Inferior parietal cortex (tissue), 1 donor: ENCODE results near the gene GALNT14.
A peak's percentile ranks its signal among the peaks of the same experiment; 100 is the strongest.
"Not testable (repeated sequence)": the region's sequence is repeated elsewhere in the genome, so short reads cannot be mapped to it uniquely, and the experiment has no call there.

Experiments used
- DNase-seq: peaks from one replicate; pipeline ENCODE4 v3.0.0-alpha.2; 2016; ENCODE audit errors: extremely low spot score

The GALNT14 gene

GRCh38 chr2:30948130-30948529, 190.1 kb downstream of the GALNT14 start:
- no peak for DNase-seq

- peak; percentile 14 for DNase-seq
Measured at GRCh38 chr2:30947686-30948085, 190.6 kb downstream of the GALNT14 start.

DNA sequence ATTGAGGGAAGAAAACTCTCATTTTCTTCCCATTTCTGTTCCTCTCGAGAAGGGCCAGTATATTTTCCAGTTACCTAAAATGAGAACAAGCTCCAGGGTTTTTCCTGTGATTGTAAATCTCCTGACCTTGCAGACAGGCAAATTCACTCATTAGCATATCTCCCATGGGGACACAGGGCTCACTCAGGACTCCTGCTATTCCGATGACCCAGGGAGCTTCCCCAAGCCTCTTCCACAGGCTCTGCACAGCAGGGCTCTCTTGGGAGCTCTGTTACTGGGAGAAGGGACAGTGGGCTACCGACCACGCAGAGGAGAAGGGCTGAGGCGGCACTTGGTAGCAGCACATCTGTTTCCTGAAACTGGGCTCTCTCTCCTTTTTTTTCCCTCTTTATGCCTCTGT, 195.8 kb downstream of the GALNT14 start:
- DNase-seq = no peak

- no peak for DNase-seq
Measured at GRCh38 chr2:30940839-30941238, 197.4 kb downstream of the GALNT14 start.

- no peak for DNase-seq
Measured at GRCh38 chr2:30939364-30939763, 198.9 kb downstream of the GALNT14 start.

DNA sequence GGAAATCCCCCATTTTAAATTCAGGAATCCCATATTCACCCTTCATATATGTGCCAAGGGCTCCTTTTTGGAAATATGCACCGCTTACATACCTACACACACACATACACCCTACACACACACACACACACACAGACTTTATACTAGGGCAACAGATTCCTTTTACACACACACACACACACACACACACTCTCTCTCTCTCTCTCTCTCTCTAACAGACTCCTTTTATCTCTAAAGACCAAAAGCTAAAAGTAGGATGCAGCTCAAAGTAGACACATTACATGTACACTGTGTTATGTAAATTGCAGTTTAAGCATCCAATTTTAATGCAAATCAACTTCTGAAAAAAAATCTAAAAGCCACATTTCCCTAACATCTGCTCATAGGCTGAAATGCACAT, 200.0 kb downstream of the GALNT14 start:
- DNase-seq = peak; percentile 29

- DNase-seq = no peak
Measured at GRCh38 chr2:30936977-30937376, 201.3 kb downstream of the GALNT14 start.

GRCh38 chr2:30935795-30936194, 202.4 kb downstream of the GALNT14 start:
- DNase-seq = no peak

- peak; percentile 66 for DNase-seq
Measured at GRCh38 chr2:30934066-30934465, 204.2 kb downstream of the GALNT14 start.

DNA sequence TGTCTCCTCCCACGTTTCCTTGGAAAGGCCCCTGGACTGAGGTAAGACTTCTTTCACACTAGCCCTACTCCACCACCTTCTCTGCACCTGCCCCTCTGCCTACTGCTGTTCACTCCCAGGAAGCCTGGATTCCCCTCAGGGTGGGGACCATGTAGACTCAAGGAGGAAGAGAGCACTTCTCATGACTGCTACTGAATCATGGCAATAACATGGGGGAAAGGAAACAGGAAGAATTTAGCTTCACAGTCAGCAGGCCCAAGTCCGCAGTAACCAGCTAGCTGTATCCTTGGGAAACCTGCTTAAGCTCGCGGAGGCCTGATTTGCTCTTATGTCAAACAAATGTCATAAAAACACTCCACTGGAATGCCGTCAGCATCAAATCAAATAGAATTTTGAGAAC, 204.7 kb downstream of the GALNT14 start:
- peak; percentile 27 for DNase-seq

- no peak for DNase-seq
Measured at GRCh38 chr2:30932870-30933269, 205.4 kb downstream of the GALNT14 start.

GRCh38 chr2:30931841-30932407, 206.3 kb downstream of the GALNT14 start:
- no peak for DNase-seq

GRCh38 chr2:30930716-30931115, 207.5 kb downstream of the GALNT14 start:
- no peak for DNase-seq

DNA sequence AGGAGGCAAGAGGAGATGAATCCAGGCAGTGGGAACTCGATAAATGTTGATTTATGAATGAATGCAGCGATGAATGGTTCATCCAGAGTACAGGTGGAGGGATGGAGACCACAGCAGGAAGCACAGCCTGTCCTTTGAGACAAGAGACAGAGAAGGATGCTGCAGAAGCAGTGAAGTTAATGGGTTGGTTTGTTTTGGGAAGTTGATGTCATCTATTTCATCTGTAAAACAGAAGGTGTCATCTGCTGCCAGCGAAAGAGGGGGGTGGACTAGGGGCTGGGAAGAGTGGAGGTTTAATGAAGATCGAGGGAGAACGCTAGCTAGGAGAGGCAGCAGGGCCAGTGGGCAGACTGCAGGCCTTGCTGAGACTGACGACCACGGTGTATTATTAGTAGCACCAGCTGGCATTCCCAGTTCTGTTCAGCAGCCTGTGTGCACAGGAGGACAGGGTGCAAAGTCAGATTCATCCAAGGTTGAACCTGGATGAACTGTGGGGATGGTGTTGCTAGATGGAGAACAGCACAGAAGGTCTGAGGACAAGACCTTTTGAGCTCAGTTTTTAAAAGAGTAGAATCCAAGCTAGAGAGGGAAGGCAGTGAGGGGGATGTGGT, 210.7 kb downstream of the GALNT14 start:
- DNase-seq = peak; percentile 9

DNA sequence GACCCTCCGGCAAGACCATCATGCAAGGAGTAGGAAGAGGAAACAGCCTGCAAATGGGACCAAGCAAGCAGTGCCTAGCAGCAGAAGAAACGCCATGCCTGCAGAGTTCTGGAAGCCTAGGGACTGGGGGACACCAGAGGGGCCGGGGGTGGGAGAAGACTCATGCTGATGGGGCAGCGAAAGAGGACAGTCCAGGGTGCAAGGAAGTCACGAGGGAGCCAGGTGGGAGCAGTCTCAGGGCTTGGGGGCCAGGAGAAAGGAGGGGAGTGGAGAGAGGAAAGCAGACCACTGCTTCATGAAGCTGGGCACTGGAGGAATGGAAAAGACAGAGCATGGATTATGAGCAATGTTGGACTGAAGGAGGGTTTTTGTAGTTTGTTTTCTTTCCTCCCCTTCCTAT, 211.6 kb downstream of the GALNT14 start:
- DNase-seq = no peak

DNA sequence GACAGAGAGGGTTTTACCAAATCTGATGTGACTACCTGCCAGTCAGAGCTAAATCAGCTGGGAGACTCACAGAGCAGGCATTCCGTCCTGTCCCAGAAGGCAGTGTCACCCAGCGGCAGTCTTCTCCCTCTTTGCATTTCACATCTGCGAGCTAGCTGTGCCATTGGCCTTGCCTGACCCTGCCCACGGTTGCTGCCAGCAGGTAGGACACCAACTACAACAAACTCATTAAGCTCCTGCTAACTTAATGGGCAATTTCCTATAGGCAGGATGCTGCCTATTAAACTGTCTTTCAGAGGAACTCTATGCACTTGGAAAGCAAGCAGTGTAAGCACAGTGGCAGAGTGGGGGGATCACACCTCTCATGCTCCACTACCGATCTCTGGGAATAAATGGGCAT, 214.6 kb downstream of the GALNT14 start:
- DNase-seq = no peak

DNA sequence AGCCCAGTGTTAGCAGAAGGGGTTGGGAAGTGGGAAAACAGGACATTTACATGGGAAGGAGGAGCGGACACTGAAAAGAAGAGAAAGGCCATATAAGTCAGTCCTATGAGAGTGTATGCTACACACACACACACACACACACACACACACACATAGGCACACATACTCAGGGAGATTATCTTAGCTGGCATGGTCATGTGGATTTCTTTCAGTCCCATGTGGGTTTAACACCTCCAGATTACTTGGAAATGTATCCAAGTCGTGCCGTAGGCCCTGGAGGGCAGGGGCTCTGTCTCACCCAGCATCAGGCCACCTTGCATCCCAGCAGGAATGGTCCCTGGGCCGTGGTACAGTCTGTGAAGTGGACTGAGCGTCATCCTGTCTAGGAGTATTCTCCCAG, 217.7 kb downstream of the GALNT14 start:
- no peak for DNase-seq

GRCh38 chr2:30915486-30915885, 222.8 kb downstream of the GALNT14 start:
- no peak for DNase-seq

- no peak for DNase-seq
Measured at GRCh38 chr2:30914456-30914855, 223.8 kb downstream of the GALNT14 start.

GRCh38 chr2:30912056-30912455, 226.2 kb downstream of the GALNT14 start:
- no peak for DNase-seq

DNA sequence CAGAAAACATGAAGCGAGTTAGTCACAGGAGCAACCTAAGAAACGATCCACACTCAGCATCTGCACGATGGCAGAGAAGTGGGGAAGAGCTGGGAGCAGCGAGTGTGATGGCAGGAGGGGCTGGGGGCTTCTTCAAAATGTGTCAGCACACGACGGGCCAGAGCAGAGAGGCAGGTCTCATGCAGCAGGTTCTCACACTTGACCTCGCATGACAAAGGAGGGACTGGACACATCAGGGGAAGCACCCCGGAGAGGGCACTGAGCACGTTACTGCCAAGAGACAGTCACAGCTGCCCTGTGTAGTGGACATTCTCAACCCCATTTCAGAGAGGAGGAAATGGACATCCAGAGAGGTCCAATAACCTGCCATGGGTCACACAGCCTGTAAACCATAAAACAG, 226.9 kb downstream of the GALNT14 start:
- no peak for DNase-seq

DNA sequence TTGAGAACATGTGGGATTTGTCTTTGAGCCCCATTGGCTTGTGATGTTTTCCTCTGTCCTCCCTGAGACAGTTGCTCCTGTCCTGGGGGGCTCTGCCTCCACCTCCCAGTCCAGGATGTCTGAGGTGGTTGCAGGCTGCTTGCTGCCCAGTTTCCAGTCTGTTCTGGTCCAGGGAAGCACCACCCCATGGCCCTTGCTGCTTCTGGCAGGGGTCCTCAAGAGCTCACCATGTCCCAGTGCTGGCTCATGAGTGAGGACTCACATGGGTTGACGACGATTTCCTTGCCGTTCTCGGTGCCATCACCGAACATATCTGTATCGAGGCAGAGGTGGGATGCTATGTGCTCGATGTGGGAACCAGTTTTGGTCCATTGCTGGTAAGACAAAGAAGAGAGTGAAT, 227.6 kb downstream of the GALNT14 start:
- DNase-seq = no peak

GRCh38 chr2:30904437-30904836, 233.8 kb downstream of the GALNT14 start:
- not testable (repeated sequence) for DNase-seq

DNA sequence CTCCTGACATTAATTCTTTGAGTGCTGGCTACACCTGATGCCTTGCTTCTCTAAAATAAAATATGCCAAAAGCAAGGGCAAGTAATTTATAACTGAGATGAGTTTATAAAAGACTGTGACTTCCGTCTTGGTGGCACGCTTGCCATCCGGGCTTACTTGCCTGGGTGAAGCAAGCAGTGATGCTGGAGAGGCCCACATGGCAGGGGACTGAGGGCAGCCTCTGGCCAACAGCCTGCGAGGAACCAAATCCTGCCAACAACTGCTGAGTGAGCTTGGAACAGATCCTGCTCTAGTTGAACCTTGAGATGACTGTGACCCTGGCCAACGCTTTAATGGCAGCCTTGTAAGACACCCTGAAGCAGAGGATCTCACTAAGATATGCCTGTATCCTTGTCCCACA, 234.9 kb downstream of the GALNT14 start:
- no peak for DNase-seq
